Liver (tissue), 9 donors: ENCODE results near the gene PPM1K. TPM values are rescaled to one million over a fixed set of nuclear protein-coding genes. Genes with fewer than 3 reads are reported as not detected.

ENCODE experiments used
- DNase-seq: peaks from one replicate; pipeline ENCODE4 v3.0.0-alpha.2; 2017; ENCODE audit warnings: low spot score
- H3K27ac ChIP-seq, 2 donors: one replicate each; pipeline ENCODE4 v1.7.0; 2013; ENCODE audit warnings: inconsistent platforms in 2 of 2, low read length in 2 of 2, control low read depth in 1 of 2, low read depth in 1 of 2, mild to moderate bottlenecking in 1 of 2
- H3K27me3 ChIP-seq, 4 donors: one replicate each; pipeline versions ENCODE4 v1.6.1 to v1.7.0; 2013; ENCODE audit warnings: low read length in 3 of 4, inconsistent platforms in 1 of 4, mild to moderate bottlenecking in 1 of 4, moderate library complexity in 1 of 4; ENCODE audit not compliant: control insufficient read depth in 4 of 4, insufficient read depth in 4 of 4
- H3K36me3 ChIP-seq, 4 donors: one replicate each; pipeline versions ENCODE4 v1.6.1 to v1.7.0; 2013; ENCODE audit warnings: low read length in 3 of 4, mild to moderate bottlenecking in 3 of 4, low read depth in 1 of 4, moderate library complexity in 1 of 4; ENCODE audit not compliant: control insufficient read depth in 4 of 4, insufficient read depth in 3 of 4
- H3K4me1 ChIP-seq, 4 donors: one replicate each; pipeline versions ENCODE4 v1.6.1 to v1.7.0; 2013; ENCODE audit warnings: low read length in 3 of 4, mild to moderate bottlenecking in 3 of 4, moderate library complexity in 1 of 4; ENCODE audit not compliant: control insufficient read depth in 4 of 4, insufficient read depth in 4 of 4
- H3K4me3 ChIP-seq, 3 donors: one replicate each; pipeline versions ENCODE4 v1.6.1 to v1.7.0; 2013; ENCODE audit warnings: low read length in 3 of 3, control low read depth in 1 of 3, low read depth in 1 of 3, mild to moderate bottlenecking in 1 of 3
- H3K9ac ChIP-seq, 2 donors: one replicate each; pipeline ENCODE4 v1.7.0; 2013; ENCODE audit warnings: low read length in 2 of 2, mild to moderate bottlenecking in 2 of 2, moderate library complexity in 2 of 2, control low read depth in 1 of 2, low read depth in 1 of 2
- H3K9me3 ChIP-seq, 4 donors: one replicate each; pipeline versions ENCODE4 v1.6.1 to v1.7.0; 2013; ENCODE audit warnings: low read length in 3 of 4; ENCODE audit not compliant: control insufficient read depth in 4 of 4
- FOXA1 ChIP-seq: IDR thresholded peaks from 2 replicates; pipeline ENCODE4 v1.6.1; 2016; ENCODE audit warnings: antibody characterized with exemption
- FOXA2 ChIP-seq: IDR thresholded peaks from 2 replicates; pipeline ENCODE4 v1.6.1; 2016; ENCODE audit warnings: antibody characterized with exemption
- GABPA ChIP-seq, 2 donors: IDR thresholded peaks in 1 of 2; conservative IDR thresholded peaks in 1 of 2; 2 replicates each; pipeline ENCODE4 v1.6.1; 2016; ENCODE audit warnings: antibody characterized with exemption in 2 of 2, mild to moderate bottlenecking in 1 of 2, moderate library complexity in 1 of 2
- HNF4A ChIP-seq, 2 donors: conservative IDR thresholded peaks; 2 replicates each; pipeline ENCODE4 v1.6.1; 2016; ENCODE audit warnings: antibody characterized with exemption in 2 of 2, mild to moderate bottlenecking in 2 of 2
- HNF4G ChIP-seq: IDR thresholded peaks from 2 replicates; pipeline ENCODE4 v1.6.1; 2016; ENCODE audit warnings: antibody characterized with exemption
- JUND ChIP-seq, 2 donors: IDR thresholded peaks; 2 replicates each; pipeline ENCODE4 v1.6.1; 2016; ENCODE audit warnings: antibody characterized with exemption in 2 of 2
- NR2F2 ChIP-seq: IDR thresholded peaks from 2 replicates; pipeline ENCODE4 v1.6.1; 2016; ENCODE audit warnings: antibody characterized with exemption
- RAD21 ChIP-seq, 2 donors: IDR thresholded peaks; 2 replicates each; pipeline ENCODE4 v1.6.1; 2016; ENCODE audit warnings: antibody characterized with exemption in 2 of 2, mild to moderate bottlenecking in 2 of 2
- RXRA ChIP-seq, 2 donors: IDR thresholded peaks; 2 replicates each; pipeline ENCODE4 v1.6.1; 2017 to 2018; ENCODE audit warnings: antibody characterized with exemption in 2 of 2, mild to moderate bottlenecking in 1 of 2
- SP1 ChIP-seq: IDR thresholded peaks from 2 replicates; pipeline ENCODE4 v1.6.1; 2018; ENCODE audit warnings: antibody characterized with exemption, mild to moderate bottlenecking
- TAF1 ChIP-seq: conservative IDR thresholded peaks from 2 replicates; pipeline ENCODE4 v1.6.1; 2016; ENCODE audit warnings: antibody characterized with exemption, mild to moderate bottlenecking
- WGBS: extraction: QIAGEN DNeasy Blood & Tissue Kit; methylation state at CpG from one replicate; pipeline ENCODE4 v1.1.7; 2013; 5-methylcytosine and 5-hydroxymethylcytosine counted together
- polyA plus RNA-seq, 2 donors: library from polyadenylated mRNA; stranded (reverse) in 1 of 2; unstranded in 1 of 2; fragments of 200-250 nt in 1 of 2; fragments of >200 nt in 1 of 2; fragmentation: Nextera tagmentation in 1 of 2; extraction: Ambion mirVana in 1 of 2; gene quantifications; one replicate each; pipeline versions ENCODE4 v1.2.1 to v1.2.3, GENCODE V29; 2013 to 2015
- total RNA-seq, 2 donors: library from RNA; depleted of rRNA; stranded (reverse); fragments of >200 nt; gene quantifications; one replicate each; pipeline ENCODE4 v1.2.3, GENCODE V29; 2014
- TF ChIP-seq, protein P1 (sequence below): IDR thresholded peaks from 2 replicates; pipeline ENCODE4 v1.6.1; 2016; ENCODE audit warnings: antibody characterized with exemption
- TF ChIP-seq, protein P2 (sequence below): IDR thresholded peaks from 2 replicates; pipeline ENCODE4 v1.6.1; 2016; ENCODE audit warnings: antibody characterized with exemption
- TF ChIP-seq, protein P3 (sequence below): IDR thresholded peaks from 2 replicates; pipeline ENCODE4 v1.6.1; 2016; ENCODE audit warnings: antibody characterized with exemption, mild to moderate bottlenecking
- TF ChIP-seq, protein P4 (sequence below): fragments of 150-350 bp; IDR thresholded peaks from 2 replicates; pipeline ENCODE4 v1.5.1; 2017; ENCODE audit warnings: improper control_type of control experiment, low read depth, low read length; ENCODE audit not compliant: missing input control
- TF ChIP-seq, protein P5 (sequence below): IDR thresholded peaks from 2 replicates; pipeline ENCODE4 v1.6.1; 2016; ENCODE audit warnings: antibody characterized with exemption
- donor health status: healthy.
- donor health status: healthy.
- donor health status: healthy.
- donor health status: healthy.
- donor health status: healthy.

The PPM1K gene
- total and polyA plus RNA-seq, 4 donors: 1.3 to 12.7 (median 6.7) TPM

DNA sequence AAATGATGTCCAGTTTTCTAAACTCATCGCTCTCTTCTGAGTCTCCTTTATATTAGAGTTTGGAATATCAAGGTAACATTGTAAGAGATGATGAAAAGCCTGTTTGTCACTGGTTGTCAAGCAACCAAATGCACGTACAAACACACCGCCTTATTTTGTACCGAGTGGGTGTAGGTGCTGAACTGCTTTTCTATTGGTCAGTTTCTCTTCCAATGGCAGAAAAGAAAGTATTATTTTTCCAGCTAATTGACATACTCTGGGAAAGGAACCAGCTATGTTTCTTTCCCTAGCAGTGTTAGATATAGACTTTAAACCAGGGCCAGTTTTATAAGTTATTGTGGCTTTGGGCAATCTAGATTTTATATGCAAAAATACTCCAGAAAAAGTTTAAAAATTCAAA lies 6.6 kb upstream of the PPM1K start:
- Histone ChIP-seq H3K9me3 (no peaks in the 10 kb centered on the region), H3K36me3 (no peaks in the 10 kb centered on the region), H3K27me3 (no peaks in the 10 kb centered on the region), H3K9ac (no peak overlapping the region), H3K4me3 (no peak overlapping the region), H3K27ac (no peak overlapping the region), H3K4me1 (peaks cover 0 to under 1% (median 0%) of the 10 kb centered on the region in 4 donors)
- TF ChIP-seq SP1 (peak; percentile 51), HNF4A (conservative IDR thresholded peaks at IDR 0.05) (peak in 1 of 2 donors; percentile 25), HNF4G (no peak)
- TF ChIP-seq, protein P1, sequence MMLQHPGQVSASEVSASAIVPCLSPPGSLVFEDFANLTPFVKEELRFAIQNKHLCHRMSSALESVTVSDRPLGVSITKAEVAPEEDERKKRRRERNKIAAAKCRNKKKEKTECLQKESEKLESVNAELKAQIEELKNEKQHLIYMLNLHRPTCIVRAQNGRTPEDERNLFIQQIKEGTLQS: peak; percentile 11
- DNase-seq: no peak
- 58% methylated on average over 4 of the region's 4 CpGs for WGBS

DNA sequence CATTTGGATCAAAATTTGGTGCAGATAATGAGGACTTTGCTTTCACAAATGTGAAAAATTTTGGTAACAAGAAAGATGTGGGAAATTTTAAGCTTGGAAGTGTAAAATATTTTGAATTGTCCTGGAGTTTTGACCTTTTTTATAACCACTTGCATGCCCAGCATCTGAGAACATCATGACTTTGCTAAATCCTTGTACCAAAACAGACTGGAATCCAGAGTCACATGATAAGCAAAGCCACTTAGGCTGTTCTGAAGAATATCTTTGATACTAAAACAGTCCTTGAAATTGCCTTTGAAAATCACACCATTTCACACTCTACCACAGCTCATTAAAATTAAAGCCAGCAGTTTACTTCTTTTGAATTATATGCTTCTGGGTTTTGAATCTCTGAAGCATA lies 2.5 kb upstream of the PPM1K start:
- TF ChIP-seq, protein P2, sequence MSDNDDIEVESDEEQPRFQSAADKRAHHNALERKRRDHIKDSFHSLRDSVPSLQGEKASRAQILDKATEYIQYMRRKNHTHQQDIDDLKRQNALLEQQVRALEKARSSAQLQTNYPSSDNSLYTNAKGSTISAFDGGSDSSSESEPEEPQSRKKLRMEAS: no peak
- TF ChIP-seq, protein P3, sequence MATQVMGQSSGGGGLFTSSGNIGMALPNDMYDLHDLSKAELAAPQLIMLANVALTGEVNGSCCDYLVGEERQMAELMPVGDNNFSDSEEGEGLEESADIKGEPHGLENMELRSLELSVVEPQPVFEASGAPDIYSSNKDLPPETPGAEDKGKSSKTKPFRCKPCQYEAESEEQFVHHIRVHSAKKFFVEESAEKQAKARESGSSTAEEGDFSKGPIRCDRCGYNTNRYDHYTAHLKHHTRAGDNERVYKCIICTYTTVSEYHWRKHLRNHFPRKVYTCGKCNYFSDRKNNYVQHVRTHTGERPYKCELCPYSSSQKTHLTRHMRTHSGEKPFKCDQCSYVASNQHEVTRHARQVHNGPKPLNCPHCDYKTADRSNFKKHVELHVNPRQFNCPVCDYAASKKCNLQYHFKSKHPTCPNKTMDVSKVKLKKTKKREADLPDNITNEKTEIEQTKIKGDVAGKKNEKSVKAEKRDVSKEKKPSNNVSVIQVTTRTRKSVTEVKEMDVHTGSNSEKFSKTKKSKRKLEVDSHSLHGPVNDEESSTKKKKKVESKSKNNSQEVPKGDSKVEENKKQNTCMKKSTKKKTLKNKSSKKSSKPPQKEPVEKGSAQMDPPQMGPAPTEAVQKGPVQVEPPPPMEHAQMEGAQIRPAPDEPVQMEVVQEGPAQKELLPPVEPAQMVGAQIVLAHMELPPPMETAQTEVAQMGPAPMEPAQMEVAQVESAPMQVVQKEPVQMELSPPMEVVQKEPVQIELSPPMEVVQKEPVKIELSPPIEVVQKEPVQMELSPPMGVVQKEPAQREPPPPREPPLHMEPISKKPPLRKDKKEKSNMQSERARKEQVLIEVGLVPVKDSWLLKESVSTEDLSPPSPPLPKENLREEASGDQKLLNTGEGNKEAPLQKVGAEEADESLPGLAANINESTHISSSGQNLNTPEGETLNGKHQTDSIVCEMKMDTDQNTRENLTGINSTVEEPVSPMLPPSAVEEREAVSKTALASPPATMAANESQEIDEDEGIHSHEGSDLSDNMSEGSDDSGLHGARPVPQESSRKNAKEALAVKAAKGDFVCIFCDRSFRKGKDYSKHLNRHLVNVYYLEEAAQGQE: no peak
- TF ChIP-seq, protein P1: no peak
- TF ChIP-seq, protein P4, sequence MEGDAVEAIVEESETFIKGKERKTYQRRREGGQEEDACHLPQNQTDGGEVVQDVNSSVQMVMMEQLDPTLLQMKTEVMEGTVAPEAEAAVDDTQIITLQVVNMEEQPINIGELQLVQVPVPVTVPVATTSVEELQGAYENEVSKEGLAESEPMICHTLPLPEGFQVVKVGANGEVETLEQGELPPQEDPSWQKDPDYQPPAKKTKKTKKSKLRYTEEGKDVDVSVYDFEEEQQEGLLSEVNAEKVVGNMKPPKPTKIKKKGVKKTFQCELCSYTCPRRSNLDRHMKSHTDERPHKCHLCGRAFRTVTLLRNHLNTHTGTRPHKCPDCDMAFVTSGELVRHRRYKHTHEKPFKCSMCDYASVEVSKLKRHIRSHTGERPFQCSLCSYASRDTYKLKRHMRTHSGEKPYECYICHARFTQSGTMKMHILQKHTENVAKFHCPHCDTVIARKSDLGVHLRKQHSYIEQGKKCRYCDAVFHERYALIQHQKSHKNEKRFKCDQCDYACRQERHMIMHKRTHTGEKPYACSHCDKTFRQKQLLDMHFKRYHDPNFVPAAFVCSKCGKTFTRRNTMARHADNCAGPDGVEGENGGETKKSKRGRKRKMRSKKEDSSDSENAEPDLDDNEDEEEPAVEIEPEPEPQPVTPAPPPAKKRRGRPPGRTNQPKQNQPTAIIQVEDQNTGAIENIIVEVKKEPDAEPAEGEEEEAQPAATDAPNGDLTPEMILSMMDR: no peak
- TF ChIP-seq RAD21 (IDR thresholded peaks at IDR 0.05) (no peak), HNF4A (conservative IDR thresholded peaks at IDR 0.05) (no peak)
- no peaks in the 10 kb centered on the region for H3K27me3 ChIP-seq
- DNase-seq: no peak
- H3K36me3 ChIP-seq: no peaks in the 10 kb centered on the region
- H3K4me1 ChIP-seq: peaks cover 4 to 29% (median 20%) of the 10 kb centered on the region in 4 donors
- H3K9ac ChIP-seq: no peak overlapping the region
- no peaks in the 10 kb centered on the region for H3K9me3 ChIP-seq
- no peak overlapping the region for H3K27ac ChIP-seq
- H3K4me3 ChIP-seq: no peak overlapping the region

DNA sequence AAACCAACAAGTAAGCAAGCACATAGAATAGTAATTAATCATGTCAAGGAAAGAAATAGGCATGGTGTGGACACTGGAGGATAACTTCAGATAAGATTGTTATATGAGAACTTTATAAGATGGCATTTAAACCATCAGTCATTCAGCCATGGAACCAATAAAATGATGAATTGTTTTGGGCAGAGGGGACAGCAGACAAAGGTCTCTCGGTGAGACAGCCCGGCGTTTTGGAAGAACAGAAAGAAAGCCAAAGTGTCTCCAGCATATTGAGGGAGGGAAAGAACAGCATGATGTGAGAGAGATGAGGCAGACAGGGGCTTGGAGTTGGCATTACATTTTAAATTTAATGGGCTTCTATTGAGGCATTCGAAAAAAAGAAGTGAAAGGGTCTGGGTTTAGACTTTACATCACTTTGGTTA lies 883 bp upstream of the PPM1K start:
- DNase-seq: no peak
- WGBS: 15% methylated on average over 4 of the region's 4 CpGs
- H3K9ac ChIP-seq: peak overlapping the region in 1 of 2 donors; percentile 100
- no peaks in the 10 kb centered on the region for H3K9me3 ChIP-seq
- no peaks in the 10 kb centered on the region for H3K27me3 ChIP-seq
- peaks cover 4 to 30% (median 23%) of the 10 kb centered on the region in 4 donors for H3K4me1 ChIP-seq
- no peaks in the 10 kb centered on the region for H3K36me3 ChIP-seq
- H3K4me3 ChIP-seq: peak overlapping the region; percentile 46 to 87 (median 58)
- H3K27ac ChIP-seq: peak overlapping the region; percentile 77 to 93
- no peak for TF ChIP-seq RXRA (IDR thresholded peaks at IDR 0.05)
- no peak for TF ChIP-seq FOXA1
- TF ChIP-seq RAD21 (IDR thresholded peaks at IDR 0.05): no peak
- TF ChIP-seq GABPA (IDR thresholded peaks at IDR 0.05 in 1 of 2, conservative IDR thresholded peaks at IDR 0.05 in 1 of 2): no peak
- TF ChIP-seq SP1: no peak
- TF ChIP-seq, protein P2: no peak
- TF ChIP-seq HNF4A (conservative IDR thresholded peaks at IDR 0.05): no peak
- TF ChIP-seq NR2F2: no peak
- no peak for TF ChIP-seq TAF1
- TF ChIP-seq, protein P5, sequence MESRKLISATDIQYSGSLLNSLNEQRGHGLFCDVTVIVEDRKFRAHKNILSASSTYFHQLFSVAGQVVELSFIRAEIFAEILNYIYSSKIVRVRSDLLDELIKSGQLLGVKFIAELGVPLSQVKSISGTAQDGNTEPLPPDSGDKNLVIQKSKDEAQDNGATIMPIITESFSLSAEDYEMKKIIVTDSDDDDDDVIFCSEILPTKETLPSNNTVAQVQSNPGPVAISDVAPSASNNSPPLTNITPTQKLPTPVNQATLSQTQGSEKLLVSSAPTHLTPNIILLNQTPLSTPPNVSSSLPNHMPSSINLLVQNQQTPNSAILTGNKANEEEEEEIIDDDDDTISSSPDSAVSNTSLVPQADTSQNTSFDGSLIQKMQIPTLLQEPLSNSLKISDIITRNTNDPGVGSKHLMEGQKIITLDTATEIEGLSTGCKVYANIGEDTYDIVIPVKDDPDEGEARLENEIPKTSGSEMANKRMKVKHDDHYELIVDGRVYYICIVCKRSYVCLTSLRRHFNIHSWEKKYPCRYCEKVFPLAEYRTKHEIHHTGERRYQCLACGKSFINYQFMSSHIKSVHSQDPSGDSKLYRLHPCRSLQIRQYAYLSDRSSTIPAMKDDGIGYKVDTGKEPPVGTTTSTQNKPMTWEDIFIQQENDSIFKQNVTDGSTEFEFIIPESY: no peak
- no peak for TF ChIP-seq FOXA2
- no peak for TF ChIP-seq JUND (IDR thresholded peaks at IDR 0.05)
